WTC11 (cell line): ENCODE results near the gene ZNF423. TPM values are rescaled to one million over a fixed set of nuclear protein-coding genes. Genes with fewer than 3 reads are reported as not detected.

Experiments
- ATAC-seq: fragments of 200-7000 bp; cut with Tn5 transposase; 2 replicates; pipeline ENCODE4 v1.10.0; 2021; ENCODE audit warnings: mild to moderate bottlenecking, moderate library complexity
- CTCF ChIA-PET: fragments of 300-600 bp; sonication (Branson Sonifier 250); formaldehyde crosslinking; loops from one replicate; lab custom pipeline; 2021; ENCODE audit warnings: antibody characterized with exemption; lab: Charles Lee
- POLR2A ChIA-PET: fragments of 350-600 bp; sonication (Branson Sonifier 250); formaldehyde crosslinking; loops from one replicate; lab custom pipeline; 2021; ENCODE audit warnings: antibody characterized with exemption; lab: Charles Lee
- DNase-seq: peaks from one replicate; pipeline ENCODE4 v3.0.0; 2021; ENCODE audit warnings: low spot score
- H3K27ac Mint-ChIP-seq: 2 replicates; pipeline ENCODE4 v1.8.0; 2021; ENCODE audit warnings: mixed read lengths
- H3K27me3 Mint-ChIP-seq: 2 replicates; pipeline ENCODE4 v1.8.0; 2021; ENCODE audit warnings: low read depth, mild to moderate bottlenecking, moderate library complexity, mixed read lengths
- H3K36me3 Mint-ChIP-seq: 2 replicates; pipeline ENCODE4 v1.8.0; 2021; ENCODE audit warnings: mixed read lengths
- H3K4me1 Mint-ChIP-seq: 2 replicates; pipeline ENCODE4 v1.8.0; 2022; ENCODE audit warnings: mixed read lengths
- H3K4me3 Mint-ChIP-seq: 2 replicates; pipeline ENCODE4 v1.8.0; 2021; ENCODE audit warnings: mild to moderate bottlenecking, moderate library complexity, mixed read lengths
- H3K9me3 Mint-ChIP-seq: 2 replicates; pipeline ENCODE4 v1.8.0; 2021; ENCODE audit warnings: mixed read lengths
- ATF2 ChIP-seq: sonication (generic); formaldehyde crosslinking; IDR thresholded peaks from 2 replicates; pipeline ENCODE4 v1.8.1; 2022; ENCODE audit warnings: low read depth, missing genetic modification reagents, borderline replicate concordance
- CDX4 ChIP-seq: fragments of 250-450 bp; sonication (Bioruptor Pico); IDR thresholded peaks from 2 replicates; pipeline ENCODE4 v1.9.0; 2021; ENCODE audit warnings: moderate library complexity, mild to moderate bottlenecking, inconsistent platforms, borderline replicate concordance
- CREM ChIP-seq: sonication (generic); formaldehyde crosslinking; IDR thresholded peaks from 2 replicates; pipeline ENCODE4 v1.8.1; 2022; ENCODE audit warnings: mild to moderate bottlenecking, missing genetic modification reagents, moderate library complexity
- E2F4 ChIP-seq: sonication (generic); formaldehyde crosslinking; IDR thresholded peaks from 2 replicates; pipeline ENCODE4 v1.8.1; 2022; ENCODE audit warnings: low read depth, mild to moderate bottlenecking, moderate library complexity, missing genetic modification reagents, borderline replicate concordance
- ETV6 ChIP-seq: sonication (generic); formaldehyde crosslinking; IDR thresholded peaks from 2 replicates; pipeline ENCODE4 v1.8.1; 2022; ENCODE audit warnings: mild to moderate bottlenecking, missing genetic modification reagents
- MXD4 ChIP-seq: fragments of 250-450 bp; sonication (Bioruptor Pico); IDR thresholded peaks from 2 replicates; pipeline ENCODE4 v1.8.0; 2021; ENCODE audit warnings: mild to moderate bottlenecking, moderate library complexity, borderline replicate concordance
- NFE2L1 ChIP-seq: sonication (generic); formaldehyde crosslinking; IDR thresholded peaks from 2 replicates; pipeline ENCODE4 v1.8.1; 2023; ENCODE audit warnings: missing genetic modification reagents
- PRDM15 ChIP-seq: sonication (generic); formaldehyde crosslinking; IDR thresholded peaks from 2 replicates; pipeline ENCODE4 v1.8.0; 2022; ENCODE audit warnings: missing genetic modification reagents
- SMAD4 ChIP-seq: sonication (generic); formaldehyde crosslinking; IDR thresholded peaks from 2 replicates; pipeline ENCODE4 v1.8.0; 2022; ENCODE audit warnings: mild to moderate bottlenecking, missing genetic modification reagents
- USF1 ChIP-seq: sonication (generic); formaldehyde crosslinking; IDR thresholded peaks from 2 replicates; pipeline ENCODE4 v1.8.0; 2022; ENCODE audit warnings: mild to moderate bottlenecking, missing genetic modification reagents
- USF2 ChIP-seq: sonication (generic); formaldehyde crosslinking; IDR thresholded peaks from 2 replicates; pipeline ENCODE4 v1.8.1; 2023; ENCODE audit warnings: mild to moderate bottlenecking, missing genetic modification reagents, moderate library complexity
- ZBTB21 ChIP-seq: sonication (generic); formaldehyde crosslinking; IDR thresholded peaks from 2 replicates; pipeline ENCODE4 v1.8.1; 2023; ENCODE audit warnings: mild to moderate bottlenecking, missing genetic modification reagents, borderline replicate concordance
- total RNA-seq: library from RNA; stranded (reverse); gene quantifications from 3 replicates; pipeline ENCODE4 v1.2.3, GENCODE V29; 2021

ZNF423 gene
- total RNA-seq, 1 experiment from 2014 or later: 38.8 TPM

- Mint-ChIP-seq H3K36me3 (no peaks in the 10 kb centered on the region), H3K4me3 (no peak overlapping the region), H3K9me3 (no peaks in the 10 kb centered on the region)
- no peak for ATAC-seq
- CTCF ChIA-PET: interaction anchor here (1.0 to 1.2 kb wide), 3 partner anchors 37 to 428 kb away, joined by 3 to 5 read pairs (median 4); no protein-coding TSS in a partner anchor
- no peak for TF ChIP-seq CDX4 (CRISPR knock-in tag)
- no peak for TF ChIP-seq USF1 (CRISPR knock-in tag)
- TF ChIP-seq CREM (CRISPR knock-in tag): no peak
- no peak for TF ChIP-seq USF2
- TF ChIP-seq PRDM15 (CRISPR knock-in tag): no peak
- no peak for TF ChIP-seq NFE2L1
- no peak for TF ChIP-seq ZBTB21
- TF ChIP-seq E2F4 (CRISPR knock-in tag): no peak
- no peak for TF ChIP-seq ATF2 (CRISPR knock-in tag)
- TF ChIP-seq, all 79 proteins: peak for 0
- peaks cover 49% of the 10 kb centered on the region for H3K4me1 Mint-ChIP-seq
- H3K27me3 Mint-ChIP-seq: no peaks in the 10 kb centered on the region
- no peak overlapping the region for H3K27ac Mint-ChIP-seq
- no peak for DNase-seq
- POLR2A ChIA-PET: no interaction called here
These were observed 326.4 kb downstream of the ZNF423 start for GRCh38 chr16:49529411-49530045.

- TF ChIP-seq SMAD4 (CRISPR knock-in tag) (no peak), ETV6 (no peak), MXD4 (CRISPR knock-in tag) (no peak)
- DNase-seq (no peak), ATAC-seq (no peak)
- no peak overlapping the region for H3K4me3 Mint-ChIP-seq
- CTCF ChIA-PET: interaction anchor here (1.0 to 1.2 kb wide), 3 partner anchors 36 to 429 kb away, joined by 3 to 5 read pairs (median 4); no protein-coding TSS in a partner anchor
- H3K36me3 Mint-ChIP-seq: no peaks in the 10 kb centered on the region
- POLR2A ChIA-PET: no interaction called here
- no peak overlapping the region for H3K27ac Mint-ChIP-seq
- no peaks in the 10 kb centered on the region for H3K9me3 Mint-ChIP-seq
- peaks cover 49% of the 10 kb centered on the region for H3K4me1 Mint-ChIP-seq
- H3K27me3 Mint-ChIP-seq: no peaks in the 10 kb centered on the region
These were observed 327.0 kb downstream of the ZNF423 start for GRCh38 chr16:49528866-49529288.
